ENCODE measurements around the gene CDKL4. TPM values are rescaled to one million over a fixed set of nuclear protein-coding genes. Genes with fewer than 3 reads are reported as not detected.

Gene CDKL4
- total RNA-seq, 4 donors from 2014 or later, result 0.48 to 1.5 TPM; not detected in 2

GRCh38 chr2:39232141-39232540 is 11.6 kb downstream of the CDKL4 start:
- H3K4me1 ChIP-seq, result peaks cover 9% of the 10 kb centered on the region
- no peaks in the 10 kb centered on the region for H3K27me3 ChIP-seq
- H3K9me3 ChIP-seq, result no peaks in the 10 kb centered on the region
- TF ChIP-seq POLR2AphosphoS5 (IDR thresholded peaks at IDR 0.05) (no peak), CTCF (IDR thresholded peaks at IDR 0.05) (no peak), EP300 (IDR thresholded peaks at IDR 0.05) (no peak), POLR2A (IDR thresholded peaks at IDR 0.05) (no peak)
- H3K4me3 ChIP-seq, result no peak overlapping the region
- H3K27ac ChIP-seq, result no peak overlapping the region
- DNase-seq (ENCODE audit: low spot score in 2 of 2), result no peak
- no peaks in the 10 kb centered on the region for H3K36me3 ChIP-seq

GRCh38 chr2:39228413-39229209 is 15.2 kb downstream of the CDKL4 start:
- Histone ChIP-seq H3K36me3 (no peaks in the 10 kb centered on the region), H3K27ac (no peak overlapping the region), H3K4me3 (peak overlapping the region; percentile 11), H3K9me3 (no peaks in the 10 kb centered on the region), H3K4me1 (peaks cover 9% of the 10 kb centered on the region), H3K27me3 (no peaks in the 10 kb centered on the region)
- no peak for DNase-seq (ENCODE audit: low spot score in 2 of 2)
- WGBS, result 29% methylated on average over 19 of the region's 19 CpGs
- TF ChIP-seq POLR2A (IDR thresholded peaks at IDR 0.05), result no peak
- no peak for TF ChIP-seq CTCF (IDR thresholded peaks at IDR 0.05)
- no peak for TF ChIP-seq EP300 (IDR thresholded peaks at IDR 0.05)
- TF ChIP-seq POLR2AphosphoS5 (IDR thresholded peaks at IDR 0.05), result no peak

GRCh38 chr2:39227628-39228412 is 15.9 kb downstream of the CDKL4 start:
- H3K27ac ChIP-seq, result no peak overlapping the region

GRCh38 chr2:39225567-39225966 is 18.2 kb downstream of the CDKL4 start:
- no peak overlapping the region for H3K27ac ChIP-seq
- 90% methylated on average over 1 of the region's 1 CpG for WGBS

More at GRCh38 chr2:39227628-39228412, 15.9 kb downstream of the CDKL4 start:
- Histone ChIP-seq H3K36me3 (no peaks in the 10 kb centered on the region), H3K27me3 (no peaks in the 10 kb centered on the region), H3K4me3 (no peak overlapping the region), H3K4me1 (peaks cover 9% of the 10 kb centered on the region), H3K9me3 (no peaks in the 10 kb centered on the region)
- 19% methylated on average over 9 of the region's 9 CpGs for WGBS
- TF ChIP-seq POLR2AphosphoS5 (IDR thresholded peaks at IDR 0.05), result no peak
- peak; percentile 77 to 85 for TF ChIP-seq CTCF (IDR thresholded peaks at IDR 0.05)
- peak; percentile 84 to 88 for DNase-seq (ENCODE audit: low spot score in 2 of 2)

More at GRCh38 chr2:39225567-39225966, 18.2 kb downstream of the CDKL4 start:
- Histone ChIP-seq H3K27me3 (no peaks in the 10 kb centered on the region), H3K4me1 (peaks cover 9% of the 10 kb centered on the region), H3K4me3 (no peak overlapping the region), H3K9me3 (no peaks in the 10 kb centered on the region), H3K36me3 (no peaks in the 10 kb centered on the region)
- no peak for DNase-seq (ENCODE audit: low spot score in 2 of 2)
- no peak for TF ChIP-seq POLR2AphosphoS5 (IDR thresholded peaks at IDR 0.05)
- TF ChIP-seq EP300 (IDR thresholded peaks at IDR 0.05), result no peak
- no peak for TF ChIP-seq CTCF (IDR thresholded peaks at IDR 0.05)
- TF ChIP-seq POLR2A (IDR thresholded peaks at IDR 0.05), result no peak

Measured in suprapubic skin (tissue), 4 donors.